Measurements from ENCODE around the gene DHRS7B.

GRCh38 chr17:21194226-21194625, 67.5 kb downstream of the DHRS7B start:
- TF ChIP-seq EZH2 (IDR thresholded peaks at IDR 0.05; ENCODE audit: low read length, missing control alignments) (no peak), CTCF (conservative IDR thresholded peaks at IDR 0.05 in 1 of 2, IDR thresholded peaks at IDR 0.05 in 1 of 2; ENCODE audit: low read depth in 1 of 2, low read length in 2 of 2) (no peak)
